ENCODE results near the gene PIGU. TPM values are rescaled to one million over a fixed set of nuclear protein-coding genes. Genes with fewer than 3 reads are reported as not detected.
A peak's percentile ranks its signal among the peaks of the same experiment; 100 is the strongest.

The PIGU gene
- polyA plus RNA-seq, 1 donor from 2014 or later, result 35.8 TPM

DNA sequence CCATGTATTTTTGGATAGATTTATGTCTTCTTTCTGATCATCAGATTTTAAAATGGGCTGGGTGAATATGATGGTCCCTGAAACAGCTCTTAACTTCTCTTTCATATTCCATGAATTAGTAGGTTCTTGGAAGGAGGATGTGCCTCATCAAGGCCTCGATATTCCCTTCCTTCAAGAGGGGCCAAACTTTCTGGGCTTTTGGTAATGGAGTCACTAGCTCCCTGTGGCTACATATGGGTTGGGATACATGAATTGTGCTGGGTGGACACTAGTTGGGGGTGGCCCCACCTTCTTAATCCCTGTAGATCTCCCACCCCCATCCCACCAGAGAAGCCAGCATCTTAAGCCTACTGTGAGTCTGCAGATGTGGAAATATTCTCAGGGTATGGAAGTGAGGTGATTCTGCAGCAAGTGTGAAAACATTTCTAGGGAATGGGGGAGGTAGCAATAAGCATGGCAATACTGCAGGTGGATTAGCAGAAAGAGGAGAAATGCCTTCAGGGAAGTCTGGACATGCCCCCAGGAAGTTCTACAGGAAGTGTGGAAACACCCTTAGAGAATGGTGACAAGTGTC is 29.5 kb upstream of the PIGU start:
- Histone ChIP-seq H3K9me3 (ENCODE audit: low read length) (no peaks in the 10 kb centered on the region), H3K9me2 (ENCODE audit: insufficient read depth, low read length) (no peaks in the 10 kb centered on the region), H2AFZ (ENCODE audit: low read depth, low read length) (no peak overlapping the region), H4K20me1 (ENCODE audit: insufficient read depth) (no peaks in the 10 kb centered on the region), H3K4me3 (ENCODE audit: low read length) (peak overlapping the region; percentile 90), H3K9ac (ENCODE audit: low read length) (peak overlapping the region; percentile 99), H3K27ac (ENCODE audit: low read length) (no peak overlapping the region), H3K79me2 (replicated peaks; ENCODE audit: insufficient read depth, low read length) (peaks cover 20% of the 10 kb centered on the region), H3K27me3 (ENCODE audit: insufficient read depth, low read depth, low read length) (peaks cover 4% of the 10 kb centered on the region), H3K36me3 (ENCODE audit: insufficient read depth, low read length) (peaks cover 6% of the 10 kb centered on the region), H3K4me2 (ENCODE audit: low read length) (peak overlapping the region; percentile 94), H3F3A (ENCODE audit: insufficient read depth, low read length, poor library complexity, severe bottlenecking) (no peaks in the 10 kb centered on the region)
- TF ChIP-seq TAF1 (IDR thresholded peaks at IDR 0.05; ENCODE audit: low read depth), result no peak
- no peak for TF ChIP-seq SMC3 (conservative IDR thresholded peaks at IDR 0.05; ENCODE audit: poor library complexity)

DNA sequence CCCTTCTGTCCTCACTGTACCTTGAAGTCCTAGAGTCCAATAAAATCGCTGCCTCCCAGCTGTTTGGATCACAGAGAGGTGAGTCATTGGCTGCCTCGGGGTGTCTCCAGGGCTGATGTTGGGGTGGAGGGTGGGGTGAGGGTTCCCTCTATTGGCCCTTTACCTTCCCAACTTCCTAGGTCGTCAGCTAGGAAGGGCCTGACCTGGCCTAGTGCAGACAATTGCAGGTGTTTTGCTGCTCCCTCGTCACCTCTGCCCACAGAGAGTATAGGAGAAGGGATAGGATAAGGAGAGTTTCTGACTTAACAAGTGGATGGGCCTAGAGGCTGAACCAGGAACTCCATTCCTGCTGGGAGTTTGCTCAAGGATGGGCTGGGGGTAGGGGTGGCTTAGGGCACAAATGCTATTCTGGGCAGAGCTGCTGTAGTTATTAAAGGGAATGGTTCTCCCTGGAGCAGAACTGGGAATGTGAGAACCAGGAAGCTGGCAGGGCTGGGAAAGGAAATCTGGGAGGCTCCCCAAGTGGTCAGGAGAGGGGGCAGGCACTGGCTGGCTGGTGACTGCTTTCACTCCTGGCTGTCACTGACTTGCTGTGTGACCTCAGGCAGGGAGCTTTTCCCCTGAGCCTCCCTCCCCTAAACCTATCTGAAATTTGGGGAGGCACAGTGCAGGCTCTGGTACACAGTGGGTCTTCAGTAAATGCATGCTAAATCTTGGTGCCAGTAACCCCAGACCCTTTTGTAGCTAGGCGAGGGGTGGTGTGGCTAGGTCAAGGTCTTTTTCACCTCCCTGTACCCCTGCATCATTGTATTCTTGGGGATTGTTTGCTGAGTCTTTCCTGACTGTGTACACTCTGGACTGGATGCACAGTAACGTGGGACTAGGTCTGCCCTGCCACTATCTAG is 28.8 kb upstream of the PIGU start:
- peaks cover 20% of the 10 kb centered on the region for H3K79me2 ChIP-seq (replicated peaks; ENCODE audit: insufficient read depth, low read length)
- peak overlapping the region; percentile 99 for H3K27ac ChIP-seq (ENCODE audit: low read length)
- no peak overlapping the region for H2AFZ ChIP-seq (ENCODE audit: low read depth, low read length)
- peak overlapping the region; percentile 99 for H3K9ac ChIP-seq (ENCODE audit: low read length)
- H3K36me3 ChIP-seq (ENCODE audit: insufficient read depth, low read length), result peaks cover 4% of the 10 kb centered on the region
- H3K4me3 ChIP-seq (ENCODE audit: low read length), result peak overlapping the region; percentile 90
- H3K4me2 ChIP-seq (ENCODE audit: low read length), result peak overlapping the region; percentile 94
- no peaks in the 10 kb centered on the region for H4K20me1 ChIP-seq (ENCODE audit: insufficient read depth)
- no peaks in the 10 kb centered on the region for H3F3A ChIP-seq (ENCODE audit: insufficient read depth, low read length, poor library complexity, severe bottlenecking)
- TF ChIP-seq SMC3 (conservative IDR thresholded peaks at IDR 0.05; ENCODE audit: poor library complexity), result no peak
- TF ChIP-seq RAD21 (conservative IDR thresholded peaks at IDR 0.05), result no peak
- TF ChIP-seq EP300 (conservative IDR thresholded peaks at IDR 0.05; ENCODE audit: poor library complexity, severe bottlenecking), result no peak
- no peak for TF ChIP-seq POLR2AphosphoS5 (IDR thresholded peaks at IDR 0.05)
- no peak for TF ChIP-seq EZH2 (IDR thresholded peaks at IDR 0.05; ENCODE audit: borderline replicate concordance, insufficient read depth, low read length, poor library complexity, severe bottlenecking)
- TF ChIP-seq, protein P1, sequence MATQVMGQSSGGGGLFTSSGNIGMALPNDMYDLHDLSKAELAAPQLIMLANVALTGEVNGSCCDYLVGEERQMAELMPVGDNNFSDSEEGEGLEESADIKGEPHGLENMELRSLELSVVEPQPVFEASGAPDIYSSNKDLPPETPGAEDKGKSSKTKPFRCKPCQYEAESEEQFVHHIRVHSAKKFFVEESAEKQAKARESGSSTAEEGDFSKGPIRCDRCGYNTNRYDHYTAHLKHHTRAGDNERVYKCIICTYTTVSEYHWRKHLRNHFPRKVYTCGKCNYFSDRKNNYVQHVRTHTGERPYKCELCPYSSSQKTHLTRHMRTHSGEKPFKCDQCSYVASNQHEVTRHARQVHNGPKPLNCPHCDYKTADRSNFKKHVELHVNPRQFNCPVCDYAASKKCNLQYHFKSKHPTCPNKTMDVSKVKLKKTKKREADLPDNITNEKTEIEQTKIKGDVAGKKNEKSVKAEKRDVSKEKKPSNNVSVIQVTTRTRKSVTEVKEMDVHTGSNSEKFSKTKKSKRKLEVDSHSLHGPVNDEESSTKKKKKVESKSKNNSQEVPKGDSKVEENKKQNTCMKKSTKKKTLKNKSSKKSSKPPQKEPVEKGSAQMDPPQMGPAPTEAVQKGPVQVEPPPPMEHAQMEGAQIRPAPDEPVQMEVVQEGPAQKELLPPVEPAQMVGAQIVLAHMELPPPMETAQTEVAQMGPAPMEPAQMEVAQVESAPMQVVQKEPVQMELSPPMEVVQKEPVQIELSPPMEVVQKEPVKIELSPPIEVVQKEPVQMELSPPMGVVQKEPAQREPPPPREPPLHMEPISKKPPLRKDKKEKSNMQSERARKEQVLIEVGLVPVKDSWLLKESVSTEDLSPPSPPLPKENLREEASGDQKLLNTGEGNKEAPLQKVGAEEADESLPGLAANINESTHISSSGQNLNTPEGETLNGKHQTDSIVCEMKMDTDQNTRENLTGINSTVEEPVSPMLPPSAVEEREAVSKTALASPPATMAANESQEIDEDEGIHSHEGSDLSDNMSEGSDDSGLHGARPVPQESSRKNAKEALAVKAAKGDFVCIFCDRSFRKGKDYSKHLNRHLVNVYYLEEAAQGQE (IDR thresholded peaks at IDR 0.05; ENCODE audit: borderline replicate concordance), result no peak
- TF ChIP-seq, protein P2, sequence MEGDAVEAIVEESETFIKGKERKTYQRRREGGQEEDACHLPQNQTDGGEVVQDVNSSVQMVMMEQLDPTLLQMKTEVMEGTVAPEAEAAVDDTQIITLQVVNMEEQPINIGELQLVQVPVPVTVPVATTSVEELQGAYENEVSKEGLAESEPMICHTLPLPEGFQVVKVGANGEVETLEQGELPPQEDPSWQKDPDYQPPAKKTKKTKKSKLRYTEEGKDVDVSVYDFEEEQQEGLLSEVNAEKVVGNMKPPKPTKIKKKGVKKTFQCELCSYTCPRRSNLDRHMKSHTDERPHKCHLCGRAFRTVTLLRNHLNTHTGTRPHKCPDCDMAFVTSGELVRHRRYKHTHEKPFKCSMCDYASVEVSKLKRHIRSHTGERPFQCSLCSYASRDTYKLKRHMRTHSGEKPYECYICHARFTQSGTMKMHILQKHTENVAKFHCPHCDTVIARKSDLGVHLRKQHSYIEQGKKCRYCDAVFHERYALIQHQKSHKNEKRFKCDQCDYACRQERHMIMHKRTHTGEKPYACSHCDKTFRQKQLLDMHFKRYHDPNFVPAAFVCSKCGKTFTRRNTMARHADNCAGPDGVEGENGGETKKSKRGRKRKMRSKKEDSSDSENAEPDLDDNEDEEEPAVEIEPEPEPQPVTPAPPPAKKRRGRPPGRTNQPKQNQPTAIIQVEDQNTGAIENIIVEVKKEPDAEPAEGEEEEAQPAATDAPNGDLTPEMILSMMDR (IDR thresholded peaks at IDR 0.05; ENCODE audit: poor library complexity, severe bottlenecking), result no peak
- no peak for TF ChIP-seq MXI1 (conservative IDR thresholded peaks at IDR 0.05; ENCODE audit: poor library complexity, severe bottlenecking)
- TF ChIP-seq TAF1 (IDR thresholded peaks at IDR 0.05; ENCODE audit: low read depth), result no peak
- H3K9me2 ChIP-seq (ENCODE audit: insufficient read depth, low read length), result no peaks in the 10 kb centered on the region
- peaks cover 4% of the 10 kb centered on the region for H3K27me3 ChIP-seq (ENCODE audit: insufficient read depth, low read depth, low read length)
- H3K9me3 ChIP-seq (ENCODE audit: low read length), result no peaks in the 10 kb centered on the region
